Measurements from ENCODE around the gene RASGEF1B. TPM values are rescaled to one million over a fixed set of nuclear protein-coding genes. Genes with fewer than 3 reads are reported as not detected.

The RASGEF1B gene
- total and polyA plus RNA-seq, 7 donors, result 1.9 to 4.2 (median 2.5) TPM

GRCh38 chr4:81460834-81461233, 10.9 kb downstream of the RASGEF1B start:
- no peaks in the 10 kb centered on the region for H3K9me3 ChIP-seq
- TF ChIP-seq, protein P1, sequence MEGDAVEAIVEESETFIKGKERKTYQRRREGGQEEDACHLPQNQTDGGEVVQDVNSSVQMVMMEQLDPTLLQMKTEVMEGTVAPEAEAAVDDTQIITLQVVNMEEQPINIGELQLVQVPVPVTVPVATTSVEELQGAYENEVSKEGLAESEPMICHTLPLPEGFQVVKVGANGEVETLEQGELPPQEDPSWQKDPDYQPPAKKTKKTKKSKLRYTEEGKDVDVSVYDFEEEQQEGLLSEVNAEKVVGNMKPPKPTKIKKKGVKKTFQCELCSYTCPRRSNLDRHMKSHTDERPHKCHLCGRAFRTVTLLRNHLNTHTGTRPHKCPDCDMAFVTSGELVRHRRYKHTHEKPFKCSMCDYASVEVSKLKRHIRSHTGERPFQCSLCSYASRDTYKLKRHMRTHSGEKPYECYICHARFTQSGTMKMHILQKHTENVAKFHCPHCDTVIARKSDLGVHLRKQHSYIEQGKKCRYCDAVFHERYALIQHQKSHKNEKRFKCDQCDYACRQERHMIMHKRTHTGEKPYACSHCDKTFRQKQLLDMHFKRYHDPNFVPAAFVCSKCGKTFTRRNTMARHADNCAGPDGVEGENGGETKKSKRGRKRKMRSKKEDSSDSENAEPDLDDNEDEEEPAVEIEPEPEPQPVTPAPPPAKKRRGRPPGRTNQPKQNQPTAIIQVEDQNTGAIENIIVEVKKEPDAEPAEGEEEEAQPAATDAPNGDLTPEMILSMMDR (IDR thresholded peaks at IDR 0.05), result no peak
- H3K4me3 ChIP-seq, result no peak overlapping the region
- H3K27ac ChIP-seq, result no peak overlapping the region
- intact Hi-C loops (cut with DNase I), result no loop called here
- H3K27me3 ChIP-seq (ENCODE audit: insufficient read depth in 3 of 3, low read length in 2 of 3), result no peaks in the 10 kb centered on the region
- ATAC-seq (no peak), DNase-seq (no peak)
- H3K4me1 ChIP-seq, result no peaks in the 10 kb centered on the region
- 77 to 96% (median 93%) methylated on average over 3 of the region's 3 CpGs for WGBS, 3 donors
- peaks cover 0 to 33% of the 10 kb centered on the region in 2 donors for H3K36me3 ChIP-seq (ENCODE audit: insufficient read depth in 1 of 2, low read depth in 1 of 2)

- no peak for ATAC-seq
Observed at GRCh38 chr4:81460191-81460701, 11.5 kb downstream of the RASGEF1B start.

DNA sequence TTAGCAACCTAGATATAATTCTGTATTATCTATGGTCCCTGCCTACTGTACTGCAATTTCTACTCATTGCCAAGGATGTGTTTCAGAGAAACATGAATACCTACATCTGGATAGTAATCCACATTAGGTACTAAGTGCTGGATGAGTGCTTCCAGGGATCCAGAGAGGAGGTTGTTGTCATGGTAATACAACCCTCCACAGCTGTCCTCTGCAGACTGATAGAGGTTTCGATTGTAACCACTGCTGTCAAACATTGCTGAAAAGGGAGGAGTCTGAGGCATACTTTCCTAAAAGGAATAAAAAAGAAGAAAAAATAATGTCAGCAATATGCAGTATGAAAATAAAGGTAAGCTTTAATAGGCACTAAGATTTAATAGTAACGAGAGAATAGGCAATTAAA, 12.5 kb downstream of the RASGEF1B start:
- DNase-seq, result no peak
- Histone ChIP-seq H3K9me3 (no peaks in the 10 kb centered on the region), H3K27ac (no peak overlapping the region), H3K36me3 (ENCODE audit: insufficient read depth in 1 of 2, low read depth in 1 of 2) (peaks cover 0 to 44% of the 10 kb centered on the region in 2 donors), H3K4me3 (no peak overlapping the region), H3K4me1 (no peaks in the 10 kb centered on the region), H3K27me3 (ENCODE audit: insufficient read depth in 3 of 3, low read length in 2 of 3) (no peaks in the 10 kb centered on the region)
- intact Hi-C loops (cut with DNase I), result no loop called here
- TF ChIP-seq, protein P1 (IDR thresholded peaks at IDR 0.05), result no peak
- ATAC-seq, result no peak
- WGBS, 3 donors, result 83 to 89% (median 86%) methylated on average over 2 of the region's 2 CpGs

More at GRCh38 chr4:81460191-81460701, 11.5 kb downstream of the RASGEF1B start:
- intact Hi-C loops (cut with DNase I), result no loop called here
- TF ChIP-seq, protein P1 (IDR thresholded peaks at IDR 0.05), result no peak
- Histone ChIP-seq H3K36me3 (ENCODE audit: insufficient read depth in 1 of 2, low read depth in 1 of 2) (peaks cover 0 to 36% of the 10 kb centered on the region in 2 donors), H3K4me3 (no peak overlapping the region), H3K27ac (no peak overlapping the region), H3K27me3 (ENCODE audit: insufficient read depth in 3 of 3, low read length in 2 of 3) (no peaks in the 10 kb centered on the region), H3K9me3 (no peaks in the 10 kb centered on the region), H3K4me1 (no peaks in the 10 kb centered on the region)
- 74 to 81% (median 80%) methylated on average over 5 of the region's 5 CpGs for WGBS, 3 donors
- no peak for DNase-seq

GRCh38 chr4:81457921-81458520, 13.7 kb downstream of the RASGEF1B start:
- Histone ChIP-seq H3K36me3 (ENCODE audit: insufficient read depth in 1 of 2, low read depth in 1 of 2) (peaks cover 0 to 57% of the 10 kb centered on the region in 2 donors), H3K4me3 (no peak overlapping the region), H3K4me1 (no peaks in the 10 kb centered on the region), H3K9me3 (no peaks in the 10 kb centered on the region), H3K27me3 (ENCODE audit: insufficient read depth in 3 of 3, low read length in 2 of 3) (no peaks in the 10 kb centered on the region), H3K27ac (no peak overlapping the region)
- intact Hi-C loops (cut with DNase I), result no loop called here
- ATAC-seq (no peak), DNase-seq (no peak)
- TF ChIP-seq, protein P1 (IDR thresholded peaks at IDR 0.05), result no peak
- WGBS, 3 donors, result 95 to 97% (median 95%) methylated on average over 2 of the region's 2 CpGs

- H3K36me3 ChIP-seq (ENCODE audit: insufficient read depth in 1 of 2, low read depth in 1 of 2), result peaks cover 0 to 62% of the 10 kb centered on the region in 2 donors
- DNase-seq, result no peak
- no peaks in the 10 kb centered on the region for H3K9me3 ChIP-seq
- no peak overlapping the region for H3K27ac ChIP-seq
- no peak overlapping the region for H3K4me3 ChIP-seq
- WGBS, 3 donors, result 90 to 95% (median 92%) methylated on average over 3 of the region's 3 CpGs
- TF ChIP-seq, protein P1 (IDR thresholded peaks at IDR 0.05), result no peak
- H3K27me3 ChIP-seq (ENCODE audit: insufficient read depth in 3 of 3, low read length in 2 of 3), result no peaks in the 10 kb centered on the region
- no peak for ATAC-seq
- intact Hi-C loops (cut with DNase I), result no loop called here
- no peaks in the 10 kb centered on the region for H3K4me1 ChIP-seq
Observed at GRCh38 chr4:81457345-81457744, 14.4 kb downstream of the RASGEF1B start.

Measured in psoas muscle (tissue), 8 donors.